H9 (cell line): ENCODE data around the gene ZNF70. TPM values are rescaled to one million over a fixed set of nuclear protein-coding genes. Genes with fewer than 3 reads are reported as not detected.

Experiments used
- DNase-seq: peaks from one replicate; pipeline ENCODE4 v3.0.0-alpha.2; 2017
- H2AFZ ChIP-seq: one replicate; pipeline ENCODE4 v1.6.1; 2013; ENCODE audit warnings: mild to moderate bottlenecking, low read length, control low read depth, moderate library complexity
- H2AK5ac ChIP-seq: 2 replicates; pipeline ENCODE4 v1.6.1; 2013; ENCODE audit warnings: low read length, control low read depth, mixed read lengths; ENCODE audit not compliant: insufficient read length
- H2BK120ac ChIP-seq: one replicate; pipeline ENCODE4 v1.6.1; 2013; ENCODE audit warnings: low read depth, mild to moderate bottlenecking, low read length, control low read depth, inconsistent platforms; ENCODE audit not compliant: poor library complexity, severe bottlenecking
- H2BK12ac ChIP-seq: 2 replicates; pipeline ENCODE4 v1.6.1; 2013; ENCODE audit warnings: low read length, control low read depth, mixed read lengths, low read depth; ENCODE audit not compliant: insufficient read length
- H2BK15ac ChIP-seq: 2 replicates; pipeline ENCODE4 v1.6.1; 2013; ENCODE audit warnings: low read depth, low read length, control low read depth
- H2BK20ac ChIP-seq: one replicate; pipeline ENCODE4 v1.6.1; 2013; ENCODE audit warnings: low read depth, mild to moderate bottlenecking, low read length, control low read depth, inconsistent platforms; ENCODE audit not compliant: poor library complexity, severe bottlenecking
- H2BK5ac ChIP-seq: 2 replicates; pipeline ENCODE4 v1.6.1; 2013; ENCODE audit warnings: low read length, control low read depth, mixed read lengths; ENCODE audit not compliant: insufficient read length
- H3K14ac ChIP-seq: 2 replicates; pipeline ENCODE4 v1.6.1; 2013; ENCODE audit warnings: low read length, control low read depth; ENCODE audit not compliant: insufficient read depth
- H3K18ac ChIP-seq: 2 replicates; pipeline ENCODE4 v1.6.1; 2013; ENCODE audit warnings: low read depth, mild to moderate bottlenecking, mixed read lengths, low read length, control low read depth; ENCODE audit not compliant: insufficient read length
- H3K23ac ChIP-seq: 2 replicates; pipeline ENCODE4 v1.6.1; 2013; ENCODE audit warnings: low read length, control low read depth, mixed read lengths, low read depth; ENCODE audit not compliant: insufficient read length
- H3K23me2 ChIP-seq: 2 replicates; pipeline ENCODE4 v1.6.1; 2013; ENCODE audit warnings: low read depth, mild to moderate bottlenecking, mixed read lengths, low read length, control low read depth; ENCODE audit not compliant: insufficient read length, poor library complexity, severe bottlenecking
- H3K27ac ChIP-seq: 2 replicates; pipeline ENCODE4 v1.5.1; 2013; ENCODE audit warnings: low read length, control low read depth, mixed read lengths, low read depth; ENCODE audit not compliant: insufficient read length
- H3K27me3 ChIP-seq: 2 replicates; pipeline ENCODE4 v1.6.1; 2013; ENCODE audit warnings: low read length, control low read depth, inconsistent platforms; ENCODE audit not compliant: insufficient read depth
- H3K4ac ChIP-seq: 2 replicates; pipeline ENCODE4 v1.6.1; 2013; ENCODE audit warnings: low read depth, mild to moderate bottlenecking, control low read depth, inconsistent platforms, low read length, moderate library complexity
- H3K4me1 ChIP-seq: 2 replicates; pipeline ENCODE4 v1.6.1; 2013; ENCODE audit warnings: low read length, control low read depth, inconsistent platforms; ENCODE audit not compliant: insufficient read depth
- H3K4me2 ChIP-seq: 2 replicates; pipeline ENCODE4 v1.6.1; 2013; ENCODE audit warnings: low read length, control low read depth, mixed read lengths; ENCODE audit not compliant: insufficient read length, insufficient read depth
- H3K56ac ChIP-seq: 2 replicates; pipeline ENCODE4 v1.6.1; 2013; ENCODE audit warnings: low read depth, mild to moderate bottlenecking, mixed read lengths, low read length, control low read depth; ENCODE audit not compliant: insufficient read length
- H3K79me1 ChIP-seq: 2 replicates; pipeline ENCODE4 v1.6.1; 2013; ENCODE audit warnings: low read depth, mild to moderate bottlenecking, moderate library complexity, low read length, control low read depth, inconsistent platforms; ENCODE audit not compliant: insufficient read depth, poor library complexity, severe bottlenecking
- H3K79me2 ChIP-seq: 2 replicates; pipeline ENCODE4 v1.6.1; 2013; ENCODE audit warnings: low read length, control low read depth, inconsistent platforms; ENCODE audit not compliant: insufficient read depth
- H3K9ac ChIP-seq: 2 replicates; pipeline ENCODE4 v1.6.1; 2013; ENCODE audit warnings: low read length, control low read depth, mixed read lengths; ENCODE audit not compliant: insufficient read length; ENCODE audit errors: extremely low read depth
- H3K9me3 ChIP-seq: one replicate; pipeline ENCODE4 v1.6.1; 2013; ENCODE audit warnings: low read depth, low read length, inconsistent platforms; ENCODE audit not compliant: control insufficient read depth
- H3T11ph ChIP-seq: one replicate; pipeline ENCODE4 v1.6.1; 2013; ENCODE audit warnings: mild to moderate bottlenecking, low read length, control low read depth, inconsistent platforms
- H4K20me1 ChIP-seq: one replicate; pipeline ENCODE4 v1.6.1; 2013; ENCODE audit not compliant: control insufficient read depth, insufficient read length, insufficient read depth
- H4K5ac ChIP-seq: 2 replicates; pipeline ENCODE4 v1.6.1; 2013; ENCODE audit warnings: low read depth, mild to moderate bottlenecking, mixed read lengths, low read length, control low read depth; ENCODE audit not compliant: insufficient read length
- H4K8ac ChIP-seq: replicated peaks from 2 replicates; pipeline ENCODE4 v1.6.1; 2013; ENCODE audit warnings: low read length, control low read depth, mixed read lengths, low read depth; ENCODE audit not compliant: insufficient read length
- H4K91ac ChIP-seq: 2 replicates; pipeline ENCODE4 v1.6.1; 2013; ENCODE audit warnings: low read depth, mild to moderate bottlenecking, moderate library complexity, mixed read lengths, low read length, control low read depth; ENCODE audit not compliant: insufficient read length
- H3K27ac Mint-ChIP-seq, 3 experiments: 2 replicates in 2 of 3; 3 replicates in 1 of 3; pipeline ENCODE4 v1.8.0; 2020 to 2021; ENCODE audit warnings: mixed read lengths in 3 of 3, mild to moderate bottlenecking in 1 of 3, moderate library complexity in 1 of 3
- H3K27me3 Mint-ChIP-seq: 2 replicates; pipeline ENCODE4 v1.8.0; 2021; ENCODE audit warnings: low read depth, mild to moderate bottlenecking, moderate library complexity, mixed read lengths
- H3K36me3 Mint-ChIP-seq, 3 experiments: 2 replicates in 2 of 3; 3 replicates in 1 of 3; pipeline ENCODE4 v1.8.0; 2020 to 2021; ENCODE audit warnings: low read depth in 3 of 3, mixed read lengths in 3 of 3; ENCODE audit not compliant: insufficient read depth in 1 of 3
- H3K4me1 Mint-ChIP-seq, 2 experiments: 2 replicates each; pipeline ENCODE4 v1.8.0; 2020; ENCODE audit warnings: mixed read lengths in 2 of 2
- H3K4me3 Mint-ChIP-seq, 2 experiments: 2 replicates in 1 of 2; 3 replicates in 1 of 2; pipeline ENCODE4 v1.8.0; 2020 to 2021; ENCODE audit warnings: mild to moderate bottlenecking in 2 of 2, mixed read lengths in 2 of 2, moderate library complexity in 1 of 2
- H3K9me3 Mint-ChIP-seq, 2 experiments: 2 replicates in 1 of 2; 3 replicates in 1 of 2; pipeline ENCODE4 v1.8.0; 2020; ENCODE audit warnings: mild to moderate bottlenecking in 2 of 2, mixed read lengths in 2 of 2, moderate library complexity in 1 of 2
- WGBS: extraction: QIAGEN DNeasy Blood & Tissue Kit; methylation state at CpG from one replicate; pipeline ENCODE4 v1.1.7; 2013; ENCODE audit warnings: missing lambda C conversion rate, low lambda C conversion rate, mixed read lengths; ENCODE audit not compliant: insufficient read length; ENCODE audit errors: extremely low coverage; 5-methylcytosine and 5-hydroxymethylcytosine counted together
- total RNA-seq: library from RNA; stranded (reverse); gene quantifications from 2 replicates; pipeline ENCODE4 v1.2.1, GENCODE V29; 2021
- TF ChIP-seq, protein P1 (sequence below): fragments of 200-600 bp; sonication (generic); conservative IDR thresholded peaks from 3 replicates; pipeline ENCODE4 v1.8.0; 2021; ENCODE audit warnings: antibody characterized with exemption, mild to moderate bottlenecking

The ZNF70 gene
- total RNA-seq, 1 experiment from 2014 or later, result 3.5 TPM

DNA sequence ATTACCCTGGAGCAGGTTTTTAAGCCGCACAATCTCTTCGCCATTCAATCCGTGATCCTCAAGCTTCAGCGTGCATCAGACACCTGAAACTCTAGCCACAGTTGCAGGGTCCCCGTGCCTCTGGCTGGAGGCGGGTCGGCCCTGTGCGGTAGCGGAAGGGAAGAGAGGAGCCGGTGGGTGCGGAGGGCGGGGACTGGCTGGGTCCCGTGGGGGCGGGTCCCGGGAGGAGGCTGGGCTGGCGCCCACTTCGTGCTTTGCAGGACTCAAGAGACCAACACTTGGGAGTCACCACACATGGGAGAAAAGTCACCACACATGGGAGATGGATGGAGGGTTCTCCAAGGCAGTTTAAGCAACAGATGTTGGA lies 12.7 kb upstream of the ZNF70 start:
- H4K5ac ChIP-seq, result no peak overlapping the region
- no peak overlapping the region for H2BK5ac ChIP-seq
- H3K4me1 Mint-ChIP-seq, result peaks cover 19 to 28% of the 10 kb centered on the region in 2 experiments
- no peaks in the 10 kb centered on the region for H4K20me1 ChIP-seq
- H3K14ac ChIP-seq, result peak overlapping the region; percentile 27; the same call in 1 of the 2 replicates
- no peak overlapping the region for H2BK15ac ChIP-seq
- no peak overlapping the region for H3K27ac ChIP-seq
- no peak overlapping the region for H3K9ac ChIP-seq
- no peak overlapping the region for H2BK120ac ChIP-seq
- H3K18ac ChIP-seq, result no peak overlapping the region
- H2AFZ ChIP-seq, result no peak overlapping the region
- peaks cover 4% of the 10 kb centered on the region; the same call in 1 of the 2 replicates for H3K4me1 ChIP-seq
- H4K91ac ChIP-seq, result no peak overlapping the region
- peak overlapping the region in 1 of 2 experiments; percentile 22; a peak in 2 of 5 replicates for H3K4me3 Mint-ChIP-seq
- H3K36me3 Mint-ChIP-seq, result peaks cover 5 to 10% (median 7%) of the 10 kb centered on the region in 3 experiments; a peak in 4 of 7 replicates
- no peaks in the 10 kb centered on the region for H3K9me3 Mint-ChIP-seq
- H3K4me2 ChIP-seq, result peak overlapping the region; percentile 49
- no peak overlapping the region for H3K23ac ChIP-seq
- H3K9me3 ChIP-seq, result no peaks in the 10 kb centered on the region
- peaks cover 34% of the 10 kb centered on the region for H3K27me3 Mint-ChIP-seq
- H2BK20ac ChIP-seq, result no peak overlapping the region
- H2AK5ac ChIP-seq, result no peak overlapping the region
- no peaks in the 10 kb centered on the region for H3K79me1 ChIP-seq
- peaks cover 7% of the 10 kb centered on the region for H3K23me2 ChIP-seq
- no peaks in the 10 kb centered on the region for H3K79me2 ChIP-seq
- TF ChIP-seq, protein P1, sequence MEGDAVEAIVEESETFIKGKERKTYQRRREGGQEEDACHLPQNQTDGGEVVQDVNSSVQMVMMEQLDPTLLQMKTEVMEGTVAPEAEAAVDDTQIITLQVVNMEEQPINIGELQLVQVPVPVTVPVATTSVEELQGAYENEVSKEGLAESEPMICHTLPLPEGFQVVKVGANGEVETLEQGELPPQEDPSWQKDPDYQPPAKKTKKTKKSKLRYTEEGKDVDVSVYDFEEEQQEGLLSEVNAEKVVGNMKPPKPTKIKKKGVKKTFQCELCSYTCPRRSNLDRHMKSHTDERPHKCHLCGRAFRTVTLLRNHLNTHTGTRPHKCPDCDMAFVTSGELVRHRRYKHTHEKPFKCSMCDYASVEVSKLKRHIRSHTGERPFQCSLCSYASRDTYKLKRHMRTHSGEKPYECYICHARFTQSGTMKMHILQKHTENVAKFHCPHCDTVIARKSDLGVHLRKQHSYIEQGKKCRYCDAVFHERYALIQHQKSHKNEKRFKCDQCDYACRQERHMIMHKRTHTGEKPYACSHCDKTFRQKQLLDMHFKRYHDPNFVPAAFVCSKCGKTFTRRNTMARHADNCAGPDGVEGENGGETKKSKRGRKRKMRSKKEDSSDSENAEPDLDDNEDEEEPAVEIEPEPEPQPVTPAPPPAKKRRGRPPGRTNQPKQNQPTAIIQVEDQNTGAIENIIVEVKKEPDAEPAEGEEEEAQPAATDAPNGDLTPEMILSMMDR, result no peak
- WGBS, result no CpG with 5 or more reads among the region's 17 CpGs
- peak; percentile 74 for DNase-seq
- no peak overlapping the region for H3K4ac ChIP-seq
- H3K56ac ChIP-seq, result no peak overlapping the region
- no peaks in the 10 kb centered on the region for H3K27me3 ChIP-seq
- no peak overlapping the region for H3K27ac Mint-ChIP-seq
- H4K8ac ChIP-seq, result no peak overlapping the region
- no peak overlapping the region for H2BK12ac ChIP-seq
- no peak overlapping the region for H3T11ph ChIP-seq
